ENCODE measurements around the gene HSF2BP. TPM values are rescaled to one million over a fixed set of nuclear protein-coding genes. Genes with fewer than 3 reads are reported as not detected.

Gene HSF2BP
- total and polyA plus RNA-seq, 12 donors: 0.12 to 0.51 (median 0.18) TPM; not detected in 6

DNA sequence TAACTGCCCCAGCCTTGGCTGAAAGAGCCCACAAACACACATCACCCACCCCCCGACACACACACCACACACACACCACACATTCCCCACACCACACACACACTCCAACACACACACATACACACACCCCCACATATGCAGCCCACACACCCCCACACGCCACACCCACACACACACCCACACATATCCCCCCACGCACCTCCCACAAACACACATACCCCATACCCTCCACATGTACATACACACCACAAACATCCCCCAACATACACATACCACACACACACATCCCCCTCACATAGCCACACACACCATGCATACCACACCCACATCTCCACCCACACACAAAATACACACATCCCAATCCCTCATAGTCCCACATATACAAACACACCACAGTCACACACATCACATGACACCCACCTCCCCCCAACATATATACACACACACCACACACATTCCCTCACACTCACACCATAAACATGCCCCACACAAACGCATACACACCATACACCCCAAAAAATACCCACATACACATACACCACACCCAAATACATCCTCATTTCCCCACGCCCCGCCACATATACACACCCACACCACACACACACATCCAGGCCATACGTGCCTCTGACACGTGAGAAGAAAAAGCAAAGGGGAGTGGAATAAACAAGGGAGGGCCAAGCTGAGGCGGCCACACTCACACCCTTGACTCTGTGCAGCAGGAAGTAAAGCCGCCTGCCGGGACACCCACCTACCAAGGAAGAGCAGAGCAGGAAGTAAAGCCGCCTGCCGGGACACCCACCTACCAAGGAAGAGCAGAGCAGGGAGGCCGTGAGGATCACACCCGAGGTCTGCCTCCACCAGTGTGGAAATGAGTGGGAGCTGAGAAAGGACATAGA, 53.7 kb downstream of the HSF2BP start:
- ATAC-seq: peak in 2 of 8 donors; percentile 6 to 34
- Histone ChIP-seq H3K36me3 (no peaks in the 10 kb centered on the region), H3K27me3 (no peaks in the 10 kb centered on the region), H3K4me1 (peaks cover 0 to 33% (median 16%) of the 10 kb centered on the region in 9 donors), H3K4me3 (no peak overlapping the region), H3K27ac (peak overlapping the region in 1 of 10 donors; percentile 26), H3K9me3 (no peaks in the 10 kb centered on the region)
- WGBS, 2 donors: 77 to 81% methylated on average over 15 of the region's 15 CpGs
- DNase-seq: no peak
- intact Hi-C loops (cut with DNase I): no loop called here
- TF ChIP-seq, protein P1, sequence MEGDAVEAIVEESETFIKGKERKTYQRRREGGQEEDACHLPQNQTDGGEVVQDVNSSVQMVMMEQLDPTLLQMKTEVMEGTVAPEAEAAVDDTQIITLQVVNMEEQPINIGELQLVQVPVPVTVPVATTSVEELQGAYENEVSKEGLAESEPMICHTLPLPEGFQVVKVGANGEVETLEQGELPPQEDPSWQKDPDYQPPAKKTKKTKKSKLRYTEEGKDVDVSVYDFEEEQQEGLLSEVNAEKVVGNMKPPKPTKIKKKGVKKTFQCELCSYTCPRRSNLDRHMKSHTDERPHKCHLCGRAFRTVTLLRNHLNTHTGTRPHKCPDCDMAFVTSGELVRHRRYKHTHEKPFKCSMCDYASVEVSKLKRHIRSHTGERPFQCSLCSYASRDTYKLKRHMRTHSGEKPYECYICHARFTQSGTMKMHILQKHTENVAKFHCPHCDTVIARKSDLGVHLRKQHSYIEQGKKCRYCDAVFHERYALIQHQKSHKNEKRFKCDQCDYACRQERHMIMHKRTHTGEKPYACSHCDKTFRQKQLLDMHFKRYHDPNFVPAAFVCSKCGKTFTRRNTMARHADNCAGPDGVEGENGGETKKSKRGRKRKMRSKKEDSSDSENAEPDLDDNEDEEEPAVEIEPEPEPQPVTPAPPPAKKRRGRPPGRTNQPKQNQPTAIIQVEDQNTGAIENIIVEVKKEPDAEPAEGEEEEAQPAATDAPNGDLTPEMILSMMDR (IDR thresholded peaks at IDR 0.05): no peak

DNA sequence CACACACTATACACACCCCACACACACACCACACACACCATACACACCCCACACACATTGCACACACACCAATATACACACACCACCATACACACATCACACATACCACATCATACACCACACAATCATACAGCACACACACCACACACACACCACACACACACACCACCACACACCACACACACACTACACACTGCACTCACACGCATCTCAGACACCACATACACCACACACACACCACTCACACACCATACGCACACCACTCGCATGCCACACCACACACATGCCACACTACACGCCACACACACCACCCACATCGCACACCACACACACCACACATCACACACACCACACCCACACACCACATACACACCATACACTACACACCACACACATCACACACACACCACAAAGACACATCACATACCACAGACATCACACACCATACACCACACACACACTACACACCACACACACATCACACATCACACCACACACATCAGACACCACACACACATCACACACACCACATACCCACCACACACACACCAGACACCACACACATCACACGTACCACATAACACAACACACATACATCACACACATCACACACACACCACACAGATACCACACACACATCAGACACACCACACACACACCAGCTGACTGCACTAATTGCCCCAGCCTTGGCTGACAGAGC, 54.6 kb downstream of the HSF2BP start:
- no peak for DNase-seq
- 93 to 98% methylated on average over 6 of the region's 6 CpGs for WGBS, 2 donors
- intact Hi-C loops (cut with DNase I): no loop called here
- no peaks in the 10 kb centered on the region for H3K9me3 ChIP-seq
- TF ChIP-seq, protein P1 (IDR thresholded peaks at IDR 0.05): no peak
- peaks cover 0 to 34% (median 13%) of the 10 kb centered on the region in 9 donors for H3K4me1 ChIP-seq
- no peaks in the 10 kb centered on the region for H3K27me3 ChIP-seq
- ATAC-seq: peak in 1 of 8 donors; percentile 25
- no peaks in the 10 kb centered on the region for H3K36me3 ChIP-seq
- H3K27ac ChIP-seq: no peak overlapping the region
- no peak overlapping the region for H3K4me3 ChIP-seq

DNA sequence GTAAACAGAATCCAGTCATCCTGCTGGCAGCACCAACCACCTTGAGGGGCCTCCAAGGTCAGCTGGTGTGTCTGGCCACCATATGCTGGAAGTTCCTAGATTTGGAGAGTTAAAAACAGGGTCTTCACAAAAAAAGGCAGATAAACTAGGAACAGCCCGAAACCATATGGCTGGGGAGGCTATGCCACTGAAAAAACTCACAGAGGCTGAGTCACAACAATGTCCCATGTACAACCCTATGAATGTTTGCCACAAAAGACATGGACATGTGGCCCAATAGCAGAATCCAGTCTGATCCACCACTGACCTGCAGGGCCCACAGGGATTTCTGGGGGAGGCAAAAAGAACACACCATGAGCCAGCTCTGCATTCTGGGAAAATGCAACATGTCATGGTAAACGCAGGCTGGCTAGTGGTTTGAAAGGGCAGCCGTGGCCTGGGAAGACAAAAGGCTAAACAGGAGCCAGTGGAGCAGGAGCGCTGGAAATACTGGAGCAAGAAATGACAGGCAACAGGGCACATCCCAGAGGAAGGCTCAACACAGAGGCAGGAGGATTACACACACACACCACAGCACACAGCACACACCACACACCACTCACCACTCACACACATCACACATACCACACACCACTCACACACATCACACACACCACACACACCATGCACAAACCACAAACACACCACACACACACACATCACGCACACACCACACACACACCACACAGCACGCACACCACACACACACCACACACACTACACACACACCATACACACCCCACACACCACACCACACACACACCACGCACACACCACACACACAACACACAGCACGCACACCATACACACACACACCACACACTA, 55.4 kb downstream of the HSF2BP start:
- 77 to 85% methylated on average over 8 of the region's 8 CpGs for WGBS, 2 donors
- Histone ChIP-seq H3K27me3 (no peaks in the 10 kb centered on the region), H3K36me3 (no peaks in the 10 kb centered on the region), H3K27ac (peak overlapping the region in 7 of 10 donors; percentile 22 to 80 (median 45)), H3K4me3 (no peak overlapping the region), H3K9me3 (no peaks in the 10 kb centered on the region), H3K4me1 (peaks cover 0 to 35% (median 9%) of the 10 kb centered on the region in 9 donors)
- DNase-seq (no peak), ATAC-seq (peak in 4 of 8 donors; percentile 4 to 27 (median 8))
- TF ChIP-seq, protein P1 (IDR thresholded peaks at IDR 0.05): no peak
- intact Hi-C loops (cut with DNase I): no loop called here

DNA sequence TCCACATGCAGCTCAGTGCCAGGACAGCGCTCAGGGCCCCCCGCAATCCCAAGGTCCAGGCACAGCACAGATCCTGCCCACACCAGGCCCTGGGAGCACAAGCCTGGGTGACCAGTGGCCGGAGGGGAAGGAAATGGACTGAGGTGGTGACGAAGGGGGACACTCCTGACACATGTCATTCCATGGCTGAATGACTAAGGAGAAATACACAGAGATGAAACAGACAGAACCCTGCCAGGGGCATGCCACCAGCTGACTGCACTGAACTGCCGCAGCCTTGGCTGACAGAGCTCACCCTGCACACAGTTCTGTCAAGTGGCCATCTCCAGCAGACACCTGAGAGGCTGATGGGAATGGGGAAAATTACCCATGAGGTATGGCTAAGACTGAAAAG, 56.1 kb downstream of the HSF2BP start:
- 70 to 92% methylated on average over 5 of the region's 5 CpGs for WGBS, 2 donors
- intact Hi-C loops (cut with DNase I): no loop called here
- peaks cover 0 to 35% (median 9%) of the 10 kb centered on the region in 9 donors for H3K4me1 ChIP-seq
- H3K27ac ChIP-seq: peak overlapping the region in 7 of 10 donors; percentile 22 to 80 (median 45)
- TF ChIP-seq, protein P1 (IDR thresholded peaks at IDR 0.05): no peak
- H3K27me3 ChIP-seq: no peaks in the 10 kb centered on the region
- DNase-seq (peak in 1 of 2 donors; percentile 22), ATAC-seq (peak; percentile 19 to 74 (median 62))
- H3K4me3 ChIP-seq: no peak overlapping the region
- H3K36me3 ChIP-seq: no peaks in the 10 kb centered on the region
- H3K9me3 ChIP-seq: no peaks in the 10 kb centered on the region
